NCI-H748 (cell line): ENCODE results near the gene PAQR5.

Experiments
- DNase-seq: peaks from one replicate; lab custom pipeline; 2025; ENCODE audit not compliant: unreplicated experiment; lab: John Stamatoyannopoulos, UW

PAQR5 gene

GRCh38 chr15:69389426-69389825 is 90.7 kb downstream of the PAQR5 start:
- DNase-seq, result no peak

- DNase-seq, result no peak
Measured at GRCh38 chr15:69390575-69390974, 91.9 kb downstream of the PAQR5 start.

GRCh38 chr15:69391046-69391757 is 92.5 kb downstream of the PAQR5 start:
- DNase-seq, result no peak

- DNase-seq, result peak; percentile 38
Measured at GRCh38 chr15:69392352-69392751, 93.6 kb downstream of the PAQR5 start.

- DNase-seq, result no peak
Measured at GRCh38 chr15:69393831-69394491, 95.2 kb downstream of the PAQR5 start.

- peak; percentile 51 for DNase-seq
Measured at GRCh38 chr15:69394556-69395282, 96.0 kb downstream of the PAQR5 start.

GRCh38 chr15:69395460-69395859 is 96.7 kb downstream of the PAQR5 start:
- DNase-seq, result no peak

GRCh38 chr15:69395991-69396390 is 97.3 kb downstream of the PAQR5 start:
- no peak for DNase-seq

GRCh38 chr15:69398491-69398891 is 99.8 kb downstream of the PAQR5 start:
- DNase-seq, result no peak

- DNase-seq, result no peak
Measured at GRCh38 chr15:69400850-69401249, 102.1 kb downstream of the PAQR5 start.

GRCh38 chr15:69402816-69403215 is 104.1 kb downstream of the PAQR5 start:
- no peak for DNase-seq

GRCh38 chr15:69403594-69403993 is 104.9 kb downstream of the PAQR5 start:
- no peak for DNase-seq

- no peak for DNase-seq
Measured at GRCh38 chr15:69405110-69405509, 106.4 kb downstream of the PAQR5 start.

GRCh38 chr15:69407719-69408400 is 109.1 kb downstream of the PAQR5 start:
- no peak for DNase-seq

- no peak for DNase-seq
Measured at GRCh38 chr15:69408841-69409240, 110.1 kb downstream of the PAQR5 start.

- peak; percentile 12 for DNase-seq
Measured at GRCh38 chr15:69410248-69410874, 111.6 kb downstream of the PAQR5 start.

- DNase-seq, result no peak
Measured at GRCh38 chr15:69412274-69412673, 113.6 kb downstream of the PAQR5 start.

- DNase-seq, result no peak
Measured at GRCh38 chr15:69412701-69413100, 114.0 kb downstream of the PAQR5 start.

GRCh38 chr15:69413822-69414700 is 115.3 kb downstream of the PAQR5 start, which contains the start of gene KIF23:
TSS of gene KIF23 (plus strand) at chr15:69414349. CDS start at chr15:69414466, 117 bp downstream.
- peak; percentile 93 for DNase-seq

- DNase-seq, result peak; percentile 44
Measured at GRCh38 chr15:69414701-69415167, 116.0 kb downstream of the PAQR5 start.
